ENCODE data around the gene PLK5.
"Not testable (repeated sequence)": the region's sequence is repeated elsewhere in the genome, so short reads cannot be mapped to it uniquely, and the experiment has no call there.

PLK5 gene

GRCh38 chr19:1509602-1510441 is 14.1 kb upstream of the PLK5 start:
- no peak for DNase-seq

- no peak for DNase-seq
These were observed 13.5 kb upstream of the PLK5 start for GRCh38 chr19:1510442-1510806.

GRCh38 chr19:1510807-1511206 is 13.1 kb upstream of the PLK5 start:
- no peak for DNase-seq

GRCh38 chr19:1511318-1512317 is 12.3 kb upstream of the PLK5 start:
- no peak for DNase-seq

GRCh38 chr19:1512671-1513498 is 11.0 kb upstream of the PLK5 start, which contains the start of gene ADAMTSL5:
TSS of gene ADAMTSL5 (minus strand) at chr19:1513019. CDS start at chr19:1510943, 2,076 bp downstream.
- DNase-seq = peak; percentile 50

- peak; percentile 38 for DNase-seq
These were observed 10.2 kb upstream of the PLK5 start for GRCh38 chr19:1513499-1514294.

- no peak for DNase-seq
These were observed 9.6 kb upstream of the PLK5 start for GRCh38 chr19:1514295-1514661.

- DNase-seq = no peak
These were observed 8.7 kb upstream of the PLK5 start for GRCh38 chr19:1514986-1515721.

- no peak for DNase-seq
These were observed 7.5 kb upstream of the PLK5 start for GRCh38 chr19:1516395-1516753.

GRCh38 chr19:1518471-1518870 is 5.4 kb upstream of the PLK5 start:
- no peak for DNase-seq

GRCh38 chr19:1519802-1520201 is 4.1 kb upstream of the PLK5 start:
- not testable (repeated sequence) for DNase-seq

- DNase-seq = no peak
These were observed 3.6 kb upstream of the PLK5 start for GRCh38 chr19:1520203-1520780.

GRCh38 chr19:1521636-1522035 is 2.2 kb upstream of the PLK5 start:
- no peak for DNase-seq

- no peak for DNase-seq
These were observed 1.8 kb upstream of the PLK5 start for GRCh38 chr19:1522061-1522460.

GRCh38 chr19:1522838-1523237 is 1.0 kb upstream of the PLK5 start:
- no peak for DNase-seq

GRCh38 chr19:1524287-1524971 is 552 bp downstream of the PLK5 start:
- DNase-seq = no peak

GRCh38 chr19:1524972-1525325 is 1.1 kb downstream of the PLK5 start:
- DNase-seq = no peak

- no peak for DNase-seq
These were observed 1.5 kb downstream of the PLK5 start for GRCh38 chr19:1525343-1525742.

- no peak for DNase-seq
These were observed 2.3 kb downstream of the PLK5 start for GRCh38 chr19:1526066-1526778.

All from fibroblast of upper back skin (primary cell).